Measurements from ENCODE around the gene ANKRD52.

ANKRD52 gene

GRCh38 chr12:56219840-56220239 is 38.3 kb downstream of the ANKRD52 start:
- no peak for DNase-seq (ENCODE audit: low read depth)
- TF ChIP-seq CTCF (IDR thresholded peaks at IDR 0.05; ENCODE audit: low read depth, low read length, missing control alignments), result no peak
- H3K4me3 ChIP-seq (ENCODE audit: low read depth, low read length), result peak overlapping the region; percentile 95; the same call in 1 of the 2 replicates

GRCh38 chr12:56216461-56216860 is 41.7 kb downstream of the ANKRD52 start:
- TF ChIP-seq CTCF (IDR thresholded peaks at IDR 0.05; ENCODE audit: low read depth, low read length, missing control alignments), result no peak
- no peak for DNase-seq (ENCODE audit: low read depth)
- no peak overlapping the region for H3K4me3 ChIP-seq (ENCODE audit: low read depth, low read length)

GRCh38 chr12:56213878-56214277 is 44.3 kb downstream of the ANKRD52 start:
- TF ChIP-seq CTCF (IDR thresholded peaks at IDR 0.05; ENCODE audit: low read depth, low read length, missing control alignments), result no peak
- no peak overlapping the region for H3K4me3 ChIP-seq (ENCODE audit: low read depth, low read length)
- no peak for DNase-seq (ENCODE audit: low read depth)

- H3K4me3 ChIP-seq (ENCODE audit: low read depth, low read length), result no peak overlapping the region
- DNase-seq (ENCODE audit: low read depth), result no peak
- TF ChIP-seq CTCF (IDR thresholded peaks at IDR 0.05; ENCODE audit: low read depth, low read length, missing control alignments), result no peak
These were observed 45.8 kb downstream of the ANKRD52 start for GRCh38 chr12:56212361-56212760.

GRCh38 chr12:56208006-56208405 is 50.2 kb downstream of the ANKRD52 start:
- H3K4me3 ChIP-seq (ENCODE audit: low read depth, low read length), result no peak overlapping the region
- no peak for TF ChIP-seq CTCF (IDR thresholded peaks at IDR 0.05; ENCODE audit: low read depth, low read length, missing control alignments)
- no peak for DNase-seq (ENCODE audit: low read depth)

- no peak for DNase-seq (ENCODE audit: low read depth)
- no peak overlapping the region for H3K4me3 ChIP-seq (ENCODE audit: low read depth, low read length)
- TF ChIP-seq CTCF (IDR thresholded peaks at IDR 0.05; ENCODE audit: low read depth, low read length, missing control alignments), result peak; percentile 63
These were observed 51.6 kb downstream of the ANKRD52 start for GRCh38 chr12:56206452-56207166.

- H3K4me3 ChIP-seq (ENCODE audit: low read depth, low read length), result no peak overlapping the region
- TF ChIP-seq CTCF (IDR thresholded peaks at IDR 0.05; ENCODE audit: low read depth, low read length, missing control alignments), result peak; percentile 10
- DNase-seq (ENCODE audit: low read depth), result no peak
These were observed 52.7 kb downstream of the ANKRD52 start for GRCh38 chr12:56205445-56205844.

Data from GM12864 (cell line).